ENCODE data around the gene TLK2.
A peak's percentile ranks its signal among the peaks of the same experiment; 100 is the strongest.
"Not testable (repeated sequence)": the region's sequence is repeated elsewhere in the genome, so short reads cannot be mapped to it uniquely, and the experiment has no call there.

TLK2 gene

GRCh38 chr17:62611292-62611691 lies 132.7 kb downstream of the TLK2 start:
- no peak for FAIRE-seq

GRCh38 chr17:62611728-62612127 lies 133.1 kb downstream of the TLK2 start:
- FAIRE-seq: no peak

GRCh38 chr17:62612289-62612688 lies 133.7 kb downstream of the TLK2 start:
- not testable (repeated sequence) for FAIRE-seq

- FAIRE-seq: peak; percentile 84
These were observed 134.5 kb downstream of the TLK2 start for GRCh38 chr17:62613095-62613494.

GRCh38 chr17:62614142-62614541 lies 135.5 kb downstream of the TLK2 start:
- FAIRE-seq: peak; percentile 37

GRCh38 chr17:62615503-62615902 lies 136.9 kb downstream of the TLK2 start:
- FAIRE-seq: no peak

GRCh38 chr17:62616993-62617893 lies 138.6 kb downstream of the TLK2 start:
- FAIRE-seq: no peak

GRCh38 chr17:62617894-62618472 lies 139.4 kb downstream of the TLK2 start:
- no peak for FAIRE-seq

- no peak for FAIRE-seq
These were observed 140.2 kb downstream of the TLK2 start for GRCh38 chr17:62618647-62619416.

GRCh38 chr17:62619417-62620155 lies 141.0 kb downstream of the TLK2 start:
- FAIRE-seq: no peak

- FAIRE-seq: no peak
These were observed 142.6 kb downstream of the TLK2 start for GRCh38 chr17:62621223-62621622.

GRCh38 chr17:62625184-62625869 lies 146.7 kb downstream of the TLK2 start:
- no peak for FAIRE-seq

- no peak for FAIRE-seq
These were observed 147.2 kb downstream of the TLK2 start for GRCh38 chr17:62625870-62626200.

- no peak for FAIRE-seq
These were observed 148.1 kb downstream of the TLK2 start for GRCh38 chr17:62626719-62627218.

GRCh38 chr17:62627219-62627903 lies 148.7 kb downstream of the TLK2 start, which contains the start of gene MRC2:
Gene MRC2, plus strand, starts transcription at chr17:62627670. Its CDS starts 133 bp downstream, at chr17:62627803.
- no peak for FAIRE-seq

GRCh38 chr17:62627904-62628633 lies 149.4 kb downstream of the TLK2 start:
- no peak for FAIRE-seq

- FAIRE-seq: no peak
These were observed 150.4 kb downstream of the TLK2 start for GRCh38 chr17:62628831-62629555.

- FAIRE-seq: no peak
These were observed 151.1 kb downstream of the TLK2 start for GRCh38 chr17:62629556-62630364.

Measured in endometrium (tissue), 2 donors.